ENCODE measurements around the gene C16orf96. TPM values are rescaled to one million over a fixed set of nuclear protein-coding genes. Genes with fewer than 3 reads are reported as not detected.
A peak's percentile ranks its signal among the peaks of the same experiment; 100 is the strongest.

C16orf96 gene
- total and polyA plus RNA-seq, 2 of the 13 experiments (the other 11 are each of a cell fraction or from before 2014, with no cell fraction given), result 0.03 TPM; not detected in 1

DNA sequence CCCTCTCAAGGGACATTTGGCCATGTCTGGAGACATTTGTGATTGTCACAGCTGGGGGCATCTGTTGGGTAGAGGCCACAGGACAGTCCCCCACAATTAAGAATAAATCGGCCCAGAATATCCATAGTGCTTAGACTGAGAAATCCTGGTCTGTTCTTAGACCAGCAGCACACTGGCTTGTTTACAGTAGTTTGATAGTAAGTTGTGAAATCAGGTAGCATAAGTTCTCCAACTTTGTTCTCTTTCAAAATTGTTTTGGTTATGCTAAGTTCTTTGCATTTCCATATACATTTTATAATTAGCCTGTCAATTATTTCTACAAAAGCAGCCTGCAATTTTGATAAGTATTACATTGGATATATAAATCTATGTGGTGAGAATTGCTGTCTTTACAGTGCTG lies 75.3 kb downstream of the C16orf96 start:
- FAIRE-seq, result no peak
- Histone ChIP-seq H4K20me1 (ENCODE audit: insufficient read depth, low read length) (peaks cover 3% of the 10 kb centered on the region; the same call in 1 of the 2 replicates), H2AFZ (ENCODE audit: low read length) (no peak overlapping the region), H3K4me3 (replicated peaks in 1 of 3; ENCODE audit: insufficient read depth in 1 of 3, low read depth in 2 of 3, low read length in 3 of 3) (no peak overlapping the region), H3K36me3 (replicated peaks in 1 of 2; ENCODE audit: control insufficient read depth in 1 of 2, insufficient read depth in 2 of 2, low read length in 2 of 2) (peaks cover 10 to 15% of the 10 kb centered on the region in 2 experiments; a peak in 4 of 5 replicates), H3K4me1 (ENCODE audit: insufficient read depth, low read length) (peaks cover 36% of the 10 kb centered on the region), H3K9ac (ENCODE audit: insufficient read depth, low read depth, low read length) (no peak overlapping the region), H3K79me2 (ENCODE audit: insufficient read depth, low read length) (peaks cover 69% of the 10 kb centered on the region), H3K27me3 (ENCODE audit: control insufficient read depth in 1 of 2, insufficient read depth in 2 of 2, low read length in 2 of 2) (no peaks in the 10 kb centered on the region), H3K9me3 (ENCODE audit: low read length) (peaks cover 10% of the 10 kb centered on the region), H3K27ac (ENCODE audit: extremely low read length, insufficient read depth, low read length) (no peak overlapping the region), H3K4me2 (ENCODE audit: low read depth, low read length) (no peak overlapping the region)
- no peak for ATAC-seq
- BruUV-seq (replicated peaks), result no TSS peak
- TF ChIP-seq ZZZ3 (CRISPR knock-in tag; IDR thresholded peaks at IDR 0.05; ENCODE audit: borderline replicate concordance) (no peak), FOXA3 (CRISPR knock-in tag; IDR thresholded peaks at IDR 0.05) (0 out of 2 replicates have a peak, but pooled peaks have one; percentile 11)
- WGBS (ENCODE audit: low lambda C conversion rate), result 100% methylated on average over 1 of the region's 1 CpG
- in situ Hi-C loops (cut with HindIII; ENCODE audit: extremely low pct_ligation_motif_present, low pct_unique_long_range_greater_than_20kb), result no loop called here
- intact Hi-C loops (cut with micrococcal nuclease; ENCODE audit: unreplicated experiment), result no loop called here
- DNase-seq (ENCODE audit: low spot score), result no peak
- POLR2A ChIA-PET, result interaction anchor here (1.5 kb wide), 1 partner anchor 13 kb away, joined by 3 read pairs; no protein-coding TSS in a partner anchor
- CTCF ChIA-PET (ENCODE audit: low intra/inter-chr PET ratio, low total read pairs), result no interaction called here

DNA sequence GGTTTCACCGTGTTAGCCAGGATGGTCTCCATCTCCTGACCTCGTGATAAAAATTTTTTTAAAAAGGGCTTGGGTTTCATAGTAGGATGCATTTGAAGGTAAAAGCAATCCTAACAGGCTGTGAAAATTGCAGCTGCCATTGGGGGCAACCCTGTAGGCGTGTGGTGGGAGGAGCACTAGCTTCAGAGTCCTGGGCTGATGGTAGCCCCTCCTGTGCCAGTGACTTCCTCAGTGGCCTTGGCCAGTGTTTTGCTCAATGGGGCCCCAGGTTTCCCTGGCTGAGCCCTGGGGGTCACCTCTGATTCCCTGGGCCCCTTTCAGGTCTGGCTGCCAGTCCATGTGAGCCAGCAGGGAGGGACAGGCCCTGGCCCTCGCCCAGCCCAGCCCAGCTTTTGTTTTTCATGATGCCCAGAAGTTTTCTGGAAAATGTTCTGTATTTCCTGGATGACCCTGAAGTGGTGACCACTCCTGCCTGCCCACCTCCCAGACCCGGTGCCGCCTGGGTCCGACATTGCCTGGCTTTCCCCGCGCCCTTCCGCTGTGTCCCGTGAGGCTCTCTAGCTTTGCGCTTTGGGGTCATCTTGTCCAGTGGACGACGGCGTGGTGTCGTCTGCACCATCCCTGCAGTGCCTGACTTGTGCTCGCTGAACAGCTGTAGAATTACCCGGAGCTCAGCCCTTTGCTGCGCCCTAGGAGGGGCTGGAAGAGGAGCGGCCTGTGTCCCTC lies 77.9 kb downstream of the C16orf96 start:
- ChIA-PET POLR2A (interaction anchor here (1.1 kb wide), 1 partner anchor 16 kb away, joined by 5 read pairs; no protein-coding TSS in a partner anchor), CTCF (ENCODE audit: low intra/inter-chr PET ratio, low total read pairs) (no interaction called here)
- H4K20me1 ChIP-seq (ENCODE audit: insufficient read depth, low read length), result peaks cover under 1% of the 10 kb centered on the region; the same call in 1 of the 2 replicates
- TF ChIP-seq ELF4 (CRISPR knock-in tag; IDR thresholded peaks at IDR 0.05; ENCODE audit: borderline replicate concordance) (no peak), ZNF446 (CRISPR knock-in tag; IDR thresholded peaks at IDR 0.05) (no peak), ZSCAN30 (CRISPR knock-in tag; IDR thresholded peaks at IDR 0.05) (no peak), ZBTB1 (CRISPR knock-in tag; IDR thresholded peaks at IDR 0.05; ENCODE audit: borderline replicate concordance) (no peak), ARHGAP35 (CRISPR knock-in tag; IDR thresholded peaks at IDR 0.05; ENCODE audit: borderline replicate concordance) (no peak), RXRA (CRISPR knock-in tag; IDR thresholded peaks at IDR 0.05) (no peak), ZBTB7A (CRISPR knock-in tag; IDR thresholded peaks at IDR 0.05) (no peak), CC2D1A (CRISPR knock-in tag; IDR thresholded peaks at IDR 0.05) (no peak), ZNF264 (CRISPR knock-in tag; IDR thresholded peaks at IDR 0.05) (no peak)
- TF ChIP-seq, protein P1, sequence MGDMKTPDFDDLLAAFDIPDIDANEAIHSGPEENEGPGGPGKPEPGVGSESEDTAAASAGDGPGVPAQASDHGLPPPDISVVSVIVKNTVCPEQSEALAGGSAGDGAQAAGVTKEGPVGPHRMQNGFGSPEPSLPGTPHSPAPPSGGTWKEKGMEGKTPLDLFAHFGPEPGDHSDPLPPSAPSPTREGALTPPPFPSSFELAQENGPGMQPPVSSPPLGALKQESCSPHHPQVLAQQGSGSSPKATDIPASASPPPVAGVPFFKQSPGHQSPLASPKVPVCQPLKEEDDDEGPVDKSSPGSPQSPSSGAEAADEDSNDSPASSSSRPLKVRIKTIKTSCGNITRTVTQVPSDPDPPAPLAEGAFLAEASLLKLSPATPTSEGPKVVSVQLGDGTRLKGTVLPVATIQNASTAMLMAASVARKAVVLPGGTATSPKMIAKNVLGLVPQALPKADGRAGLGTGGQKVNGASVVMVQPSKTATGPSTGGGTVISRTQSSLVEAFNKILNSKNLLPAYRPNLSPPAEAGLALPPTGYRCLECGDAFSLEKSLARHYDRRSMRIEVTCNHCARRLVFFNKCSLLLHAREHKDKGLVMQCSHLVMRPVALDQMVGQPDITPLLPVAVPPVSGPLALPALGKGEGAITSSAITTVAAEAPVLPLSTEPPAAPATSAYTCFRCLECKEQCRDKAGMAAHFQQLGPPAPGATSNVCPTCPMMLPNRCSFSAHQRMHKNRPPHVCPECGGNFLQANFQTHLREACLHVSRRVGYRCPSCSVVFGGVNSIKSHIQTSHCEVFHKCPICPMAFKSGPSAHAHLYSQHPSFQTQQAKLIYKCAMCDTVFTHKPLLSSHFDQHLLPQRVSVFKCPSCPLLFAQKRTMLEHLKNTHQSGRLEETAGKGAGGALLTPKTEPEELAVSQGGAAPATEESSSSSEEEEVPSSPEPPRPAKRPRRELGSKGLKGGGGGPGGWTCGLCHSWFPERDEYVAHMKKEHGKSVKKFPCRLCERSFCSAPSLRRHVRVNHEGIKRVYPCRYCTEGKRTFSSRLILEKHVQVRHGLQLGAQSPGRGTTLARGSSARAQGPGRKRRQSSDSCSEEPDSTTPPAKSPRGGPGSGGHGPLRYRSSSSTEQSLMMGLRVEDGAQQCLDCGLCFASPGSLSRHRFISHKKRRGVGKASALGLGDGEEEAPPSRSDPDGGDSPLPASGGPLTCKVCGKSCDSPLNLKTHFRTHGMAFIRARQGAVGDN (CRISPR knock-in tag; IDR thresholded peaks at IDR 0.05), result peak; percentile 66

More for the DNA sequence above, 77.9 kb downstream of the C16orf96 start:
- H2AFZ ChIP-seq (ENCODE audit: low read length), result no peak overlapping the region
- peaks cover 17 to 21% of the 10 kb centered on the region in 2 experiments; a peak in 4 of 5 replicates for H3K36me3 ChIP-seq (replicated peaks in 1 of 2; ENCODE audit: control insufficient read depth in 1 of 2, insufficient read depth in 2 of 2, low read length in 2 of 2)
- H3K4me2 ChIP-seq (ENCODE audit: low read depth, low read length), result no peak overlapping the region
- FAIRE-seq (no peak), ATAC-seq (no peak), DNase-seq (ENCODE audit: low spot score) (no peak)
- intact Hi-C loops (cut with micrococcal nuclease; ENCODE audit: unreplicated experiment), result no loop called here
- H3K4me1 ChIP-seq (ENCODE audit: insufficient read depth, low read length), result peaks cover 17% of the 10 kb centered on the region
- no peak overlapping the region for H3K27ac ChIP-seq (ENCODE audit: extremely low read length, insufficient read depth, low read length)
- in situ Hi-C loops (cut with HindIII; ENCODE audit: extremely low pct_ligation_motif_present, low pct_unique_long_range_greater_than_20kb), result no loop called here
- BruUV-seq (replicated peaks), result no TSS peak
- peaks cover 10% of the 10 kb centered on the region for H3K9me3 ChIP-seq (ENCODE audit: low read length)
- peaks cover 66% of the 10 kb centered on the region for H3K79me2 ChIP-seq (ENCODE audit: insufficient read depth, low read length)
- no peaks in the 10 kb centered on the region for H3K27me3 ChIP-seq (ENCODE audit: control insufficient read depth in 1 of 2, insufficient read depth in 2 of 2, low read length in 2 of 2)
- H3K4me3 ChIP-seq (replicated peaks in 1 of 3; ENCODE audit: insufficient read depth in 1 of 3, low read depth in 2 of 3, low read length in 3 of 3), result no peak overlapping the region
- no peak overlapping the region for H3K9ac ChIP-seq (ENCODE audit: insufficient read depth, low read depth, low read length)
- 91% methylated on average over 20 of the region's 20 CpGs for WGBS (ENCODE audit: low lambda C conversion rate)

Data from HepG2 (cell line).